Stimulated activated CD8-positive, alpha-beta memory T cell treated with anti-CD3 and anti-CD28 coated beads, Interleukin-12 subunit alpha, Interleukin-12 subunit beta, amount 100 ng/mL, for 4 hours (primary cell): ENCODE measurements around the gene ULBP2.
"Not testable (repeated sequence)": the region's sequence is repeated elsewhere in the genome, so short reads cannot be mapped to it uniquely, and the experiment has no call there.

Source experiments
- DNase-seq: peaks from one replicate; pipeline ENCODE4 v3.0.0-alpha.2; 2020; ENCODE audit warnings: low read depth

Gene ULBP2

GRCh38 chr6:149941583-149942460 lies at the start of gene ULBP2:
Gene ULBP2, plus strand, starts transcription at chr6:149942014. Its CDS starts 59 bp downstream, at chr6:149942073.
- DNase-seq = peak; percentile 84

- no peak for DNase-seq
Measured at GRCh38 chr6:149895048-149895590, 46.7 kb upstream of the ULBP2 start.

- DNase-seq = no peak
Measured at GRCh38 chr6:149895833-149896271, 46.0 kb upstream of the ULBP2 start.

GRCh38 chr6:149896491-149896890 lies 45.3 kb upstream of the ULBP2 start:
- DNase-seq = no peak

- no peak for DNase-seq
Measured at GRCh38 chr6:149897015-149897697, 44.7 kb upstream of the ULBP2 start.

GRCh38 chr6:149897855-149898744 lies 43.7 kb upstream of the ULBP2 start, which contains the start of gene RAET1E:
Gene RAET1E, minus strand, starts transcription at chr6:149898113. Its CDS starts 7,212 bp downstream, at chr6:149890901.
- no peak for DNase-seq

- no peak for DNase-seq
Measured at GRCh38 chr6:149898966-149899365, 42.8 kb upstream of the ULBP2 start.

- DNase-seq = no peak
Measured at GRCh38 chr6:149899486-149899885, 42.3 kb upstream of the ULBP2 start.

- DNase-seq = no peak
Measured at GRCh38 chr6:149899926-149900619, 41.7 kb upstream of the ULBP2 start.

GRCh38 chr6:149900620-149901443 lies 41.0 kb upstream of the ULBP2 start:
- no peak for DNase-seq

- DNase-seq = no peak
Measured at GRCh38 chr6:149901444-149902140, 40.2 kb upstream of the ULBP2 start.

- no peak for DNase-seq
Measured at GRCh38 chr6:149903938-149904611, 37.7 kb upstream of the ULBP2 start.

GRCh38 chr6:149904661-149905370 lies 37.0 kb upstream of the ULBP2 start:
- no peak for DNase-seq

- DNase-seq = no peak
Measured at GRCh38 chr6:149905371-149905910, 36.4 kb upstream of the ULBP2 start.

GRCh38 chr6:149905911-149906371 lies 35.9 kb upstream of the ULBP2 start:
- no peak for DNase-seq

- DNase-seq = no peak
Measured at GRCh38 chr6:149906405-149906804, 35.4 kb upstream of the ULBP2 start.

- no peak for DNase-seq
Measured at GRCh38 chr6:149907317-149907716, 34.5 kb upstream of the ULBP2 start.

- DNase-seq = not testable (repeated sequence)
Measured at GRCh38 chr6:149908480-149908879, 33.3 kb upstream of the ULBP2 start.
